GM19023 (cell line): ENCODE data around the gene HDAC4.

Experiments
- ATAC-seq: cut with Tn5 transposase; IDR thresholded peaks from one replicate; pipeline ENCODE4 v1.9.1; 2021; ENCODE audit warnings: mild to moderate bottlenecking, moderate library complexity; ENCODE audit not compliant: unreplicated experiment

The HDAC4 gene

DNA sequence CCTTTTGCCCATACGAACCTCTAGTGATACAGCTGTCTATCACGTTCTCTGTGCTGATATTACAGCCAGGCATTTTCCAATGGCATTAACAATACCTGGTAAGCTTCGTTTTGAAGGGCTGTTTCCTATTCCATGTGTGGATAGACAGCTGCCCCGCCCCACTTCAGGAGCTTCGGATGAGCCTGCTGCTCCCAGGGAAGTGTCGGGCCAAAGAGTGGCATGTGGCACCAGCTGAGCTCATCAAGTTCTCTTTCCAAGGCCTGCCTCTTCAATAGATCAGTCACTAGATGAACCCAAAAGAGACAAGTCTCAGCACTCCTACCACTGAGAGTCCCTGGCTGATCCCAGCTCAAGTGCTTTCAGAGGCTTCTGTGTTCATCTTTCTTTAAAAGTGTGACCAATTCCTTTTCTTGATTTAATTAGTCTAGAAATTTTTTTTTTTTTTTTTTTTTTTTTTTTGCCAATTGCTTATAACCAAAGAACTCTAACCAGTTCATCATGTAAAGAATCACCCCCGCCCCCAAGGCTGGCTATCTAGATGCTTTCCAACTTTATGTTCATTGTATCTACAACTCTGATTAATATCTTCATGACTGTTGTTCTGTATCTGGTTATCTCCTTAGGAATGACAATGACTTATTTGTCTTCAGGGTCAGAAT lies 46.6 kb downstream of the HDAC4 start:
- no peak for ATAC-seq

- ATAC-seq = no peak
Observed at GRCh38 chr2:239353692-239354091, 47.1 kb downstream of the HDAC4 start.

DNA sequence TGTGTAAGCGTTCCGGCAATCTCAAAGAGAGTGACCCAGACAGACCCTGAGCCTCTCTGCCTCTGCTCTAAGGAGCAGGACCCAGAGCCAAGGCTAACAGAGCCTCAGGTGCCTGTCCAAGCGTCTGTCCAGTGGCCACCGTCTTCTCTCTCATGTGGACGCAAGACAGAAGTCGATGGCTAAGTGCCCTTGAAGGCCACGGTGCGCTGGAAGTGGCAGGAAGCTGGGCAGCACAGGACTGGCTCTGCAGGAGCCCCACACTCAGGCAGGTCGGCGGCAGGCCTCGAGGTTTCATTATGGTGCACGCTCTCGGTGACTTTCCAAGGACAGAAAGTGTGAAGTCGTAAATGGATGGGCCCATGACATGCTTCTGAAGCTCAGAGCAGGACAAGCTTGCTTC lies 49.1 kb downstream of the HDAC4 start:
- ATAC-seq = no peak

GRCh38 chr2:239349453-239350135 lies 51.2 kb downstream of the HDAC4 start:
- no peak for ATAC-seq

DNA sequence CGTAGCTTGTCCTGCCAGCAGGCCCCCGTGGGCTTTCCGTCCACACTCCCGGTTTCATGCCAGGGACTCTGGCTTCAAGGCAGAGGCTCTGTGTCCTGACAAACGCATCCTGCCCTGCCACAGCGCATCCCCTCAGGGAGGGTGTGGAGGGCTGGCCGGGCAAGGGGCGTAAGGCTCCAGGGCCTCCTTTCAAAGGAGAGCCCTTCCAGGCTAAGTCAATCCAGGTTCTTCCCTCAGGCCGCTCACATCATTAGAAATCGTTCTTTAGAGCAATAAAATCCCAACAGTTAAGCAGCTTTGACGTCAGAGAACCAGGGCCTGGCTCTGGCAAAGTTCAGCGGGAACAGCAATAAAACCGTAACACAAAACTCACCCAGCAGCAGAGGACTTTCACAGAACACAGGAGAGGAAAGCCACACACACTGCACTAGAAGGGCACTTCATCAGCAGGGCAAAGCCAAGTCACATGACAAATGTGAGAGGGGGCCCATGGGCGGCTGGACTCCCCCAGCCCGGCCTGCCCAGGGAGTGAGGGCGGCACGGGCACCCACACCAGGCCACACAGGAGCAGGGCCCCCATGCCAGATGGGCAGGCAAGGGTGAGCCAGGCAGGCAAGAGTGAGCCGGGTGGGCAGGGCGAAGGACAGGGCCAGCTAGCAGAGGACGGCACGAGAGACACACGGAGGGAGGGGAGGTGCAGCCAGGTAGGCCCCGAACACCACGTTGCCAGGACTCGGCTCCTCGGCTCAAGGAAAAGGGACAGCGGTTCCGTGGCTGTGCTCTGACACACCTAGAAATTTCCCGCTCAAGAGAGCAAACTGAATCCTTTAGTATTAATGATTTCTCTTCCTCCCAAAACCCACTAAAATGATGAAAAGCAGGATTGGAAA lies 52.0 kb downstream of the HDAC4 start:
- ATAC-seq = no peak

DNA sequence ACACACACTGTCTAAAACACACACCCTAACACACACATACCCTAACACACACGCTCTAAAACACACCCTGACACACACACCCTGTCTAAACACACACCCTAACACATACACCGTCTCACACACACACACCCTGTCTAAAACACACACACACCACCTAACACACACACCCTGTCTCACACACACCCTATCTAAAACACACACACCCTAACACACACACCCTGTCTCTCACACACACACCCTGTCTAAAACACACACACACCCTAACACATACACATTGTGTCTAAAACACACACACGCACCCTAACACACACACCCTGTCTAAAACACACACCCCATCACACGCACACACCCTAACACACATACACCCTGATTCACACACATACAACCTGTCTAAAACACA lies 54.1 kb downstream of the HDAC4 start:
- no peak for ATAC-seq

DNA sequence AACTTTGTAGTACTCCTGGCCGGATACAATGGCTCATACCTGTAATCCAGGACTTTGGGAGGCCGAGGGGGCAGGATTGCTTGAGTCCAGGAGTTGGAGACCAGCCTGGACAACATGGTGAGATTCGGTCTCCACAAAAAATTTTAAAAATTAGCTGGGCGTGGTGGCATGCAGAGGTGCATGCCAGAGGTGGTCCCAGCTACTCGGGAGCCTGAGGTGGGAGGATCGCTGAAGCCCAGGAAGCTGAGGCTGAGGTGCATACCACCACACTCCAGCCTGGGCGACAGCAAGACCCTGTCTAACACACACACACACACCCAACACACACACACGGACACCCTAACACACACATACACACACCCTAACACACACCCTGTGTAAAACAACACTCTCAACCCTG lies 55.6 kb downstream of the HDAC4 start:
- ATAC-seq = no peak

GRCh38 chr2:239344857-239345216 lies 56.0 kb downstream of the HDAC4 start:
- ATAC-seq = no peak

GRCh38 chr2:239343946-239344856 lies 56.6 kb downstream of the HDAC4 start:
- no peak for ATAC-seq

DNA sequence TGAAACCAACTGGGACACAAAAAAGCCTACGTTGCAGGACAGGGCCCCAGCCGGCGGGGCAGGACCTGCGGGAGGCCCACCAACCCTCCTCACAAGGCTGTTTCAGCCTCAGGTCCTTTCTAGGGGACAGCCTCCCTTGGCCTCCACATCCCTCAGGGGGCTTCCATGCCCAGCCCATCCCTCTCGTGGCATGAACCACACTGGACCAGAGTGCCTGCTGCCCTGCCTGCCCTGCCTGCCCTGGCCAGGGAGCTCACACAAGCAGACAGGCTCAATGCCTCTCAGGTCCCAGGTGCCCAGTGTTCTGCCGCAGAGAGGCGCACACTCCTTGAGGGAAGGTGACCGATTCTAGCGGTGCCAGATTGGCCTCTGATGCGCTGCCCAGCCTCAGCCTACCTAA lies 57.4 kb downstream of the HDAC4 start:
- no peak for ATAC-seq

- ATAC-seq = no peak
Observed at GRCh38 chr2:239341840-239342239, 59.0 kb downstream of the HDAC4 start.

GRCh38 chr2:239341146-239341732 lies 59.6 kb downstream of the HDAC4 start:
- ATAC-seq = no peak

GRCh38 chr2:239339726-239340601 lies 60.9 kb downstream of the HDAC4 start:
- ATAC-seq = no peak

- ATAC-seq = no peak
Observed at GRCh38 chr2:239339241-239339640, 61.6 kb downstream of the HDAC4 start.

GRCh38 chr2:239337877-239338484 lies 62.8 kb downstream of the HDAC4 start:
- no peak for ATAC-seq

DNA sequence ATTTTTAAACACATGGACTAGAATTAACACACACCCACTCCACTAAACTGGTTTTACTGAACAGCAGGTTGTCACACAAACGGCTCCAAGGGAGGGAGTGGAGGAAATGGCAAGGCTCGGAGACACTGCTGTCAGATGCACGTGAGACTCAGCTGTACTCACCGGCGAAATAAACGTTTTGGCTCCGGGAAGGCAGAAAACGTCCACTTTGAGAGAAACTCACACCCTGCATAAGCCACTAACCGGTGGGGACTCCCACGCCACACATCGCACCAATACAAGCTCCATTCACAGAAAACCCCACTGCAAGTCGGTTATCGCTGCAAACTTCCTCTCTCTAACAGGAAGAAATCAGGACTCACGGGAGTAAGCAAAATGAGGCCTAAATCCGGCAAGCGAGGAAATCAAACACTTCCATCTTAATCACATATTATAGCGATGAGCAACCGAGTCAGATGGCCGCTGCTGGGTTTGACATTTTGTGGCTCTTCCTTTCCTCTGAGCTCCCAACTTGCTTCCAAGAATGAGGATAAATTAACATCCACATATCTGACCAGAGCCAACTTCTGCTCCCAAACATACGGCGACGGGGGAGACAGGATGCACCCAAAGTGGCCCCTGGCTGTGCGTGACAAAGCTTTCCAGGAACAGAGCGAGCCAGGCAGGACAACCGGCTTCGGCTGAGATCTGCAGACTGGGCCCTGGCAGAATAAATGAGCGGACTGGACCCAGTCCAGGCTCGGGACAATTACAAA lies 63.5 kb downstream of the HDAC4 start:
- ATAC-seq = no peak

DNA sequence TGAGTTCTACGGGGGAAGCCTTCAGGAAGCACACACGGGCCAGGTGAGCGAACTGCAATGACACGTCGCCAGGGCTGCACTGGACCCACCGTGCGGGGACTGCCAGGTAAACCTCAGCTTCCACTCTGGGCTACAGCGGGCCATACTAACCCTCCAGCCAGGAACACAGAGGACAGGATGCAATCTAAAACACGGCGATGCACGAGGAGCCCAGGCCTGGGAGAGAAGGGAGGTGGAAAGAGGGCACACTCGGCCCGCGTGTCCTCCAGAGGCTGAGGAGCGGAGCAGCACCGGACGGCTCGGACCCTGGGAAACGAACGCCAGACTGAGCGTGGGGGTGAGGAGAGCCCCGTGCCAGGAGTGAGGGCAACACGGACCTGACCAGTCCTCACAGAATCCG lies 69.3 kb downstream of the HDAC4 start:
- ATAC-seq = no peak

GRCh38 chr2:239330836-239331235 lies 70.0 kb downstream of the HDAC4 start:
- ATAC-seq = no peak
